SK-N-MC (cell line): ENCODE data around the gene CCDC137.

Experiments used
- EZH2 ChIP-seq: fragments of 200-600 bp; sonication (generic); IDR thresholded peaks from one replicate; pipeline ENCODE4 v1.6.1; 2017; ENCODE audit warnings: antibody characterized with exemption
- FOXP2 ChIP-seq: optimal IDR thresholded peaks from 2 replicates; pipeline ENCODE3; 2011; ENCODE audit warnings: mild to moderate bottlenecking, moderate library complexity; ENCODE audit not compliant: insufficient read depth; ENCODE audit errors: extremely low read length, control extremely low read depth
- POLR2AphosphoS5 ChIP-seq: IDR thresholded peaks from 2 replicates; pipeline ENCODE4 v1.6.1; 2012; ENCODE audit warnings: mild to moderate bottlenecking, low read depth, low read length, borderline replicate concordance

- TF ChIP-seq EZH2 (no peak), POLR2AphosphoS5 (no peak), FOXP2 (no peak)
Measured at GRCh38 chr17:81697261-81698044, 30.9 kb downstream of the CCDC137 start.
